ENCODE data around the gene BPIFB3.

BPIFB3 gene

GRCh38 chr20:33059136-33059535 lies 5.4 kb downstream of the BPIFB3 start:
- TF ChIP-seq ZBTB7A (tag by site-specific recombination; IDR thresholded peaks at IDR 0.05; ENCODE audit: low read depth), result no peak
- TF ChIP-seq ZNF548 (tag by site-specific recombination; IDR thresholded peaks at IDR 0.05), result no peak
- no peak for TF ChIP-seq SP7 (tag by site-specific recombination; IDR thresholded peaks at IDR 0.05)
- TF ChIP-seq KLF8 (tag by site-specific recombination; IDR thresholded peaks at IDR 0.05), result no peak
- no peak for TF ChIP-seq ZNF140 (tag by site-specific recombination; IDR thresholded peaks at IDR 0.05)
- TF ChIP-seq ZSCAN23 (tag by site-specific recombination; IDR thresholded peaks at IDR 0.05), result no peak
- no peak for TF ChIP-seq YY1 (tag by site-specific recombination; IDR thresholded peaks at IDR 0.05)
- no peak for TF ChIP-seq ZSCAN16 (tag by site-specific recombination; IDR thresholded peaks at IDR 0.05)
- Histone ChIP-seq H3K4me3 (ENCODE audit: low read depth, low read length) (no peak overlapping the region), H3K4me1 (ENCODE audit: control insufficient read depth, insufficient read depth, low read length) (no peaks in the 10 kb centered on the region), H3K36me3 (ENCODE audit: control insufficient read depth in 2 of 2, insufficient read depth in 1 of 2, low read length in 2 of 2) (no peaks in the 10 kb centered on the region), H3K9me3 (ENCODE audit: control insufficient read depth, insufficient read depth, low read depth, low read length) (no peaks in the 10 kb centered on the region), H3K27ac (ENCODE audit: extremely low read depth, low read depth, low read length) (no peak overlapping the region)
- ChIA-PET POLR2A (no interaction called here), CTCF (no interaction called here)

GRCh38 chr20:33059741-33060390 lies 6.2 kb downstream of the BPIFB3 start:
- no peak overlapping the region for H3K4me3 ChIP-seq (ENCODE audit: low read depth, low read length)
- H3K9me3 ChIP-seq (ENCODE audit: control insufficient read depth, insufficient read depth, low read depth, low read length), result no peaks in the 10 kb centered on the region
- CTCF ChIA-PET, result interaction anchor here (0.6 kb wide), 1 partner anchor 14 kb away, joined by 3 read pairs; no protein-coding TSS in a partner anchor
- H3K27ac ChIP-seq (ENCODE audit: extremely low read depth, low read depth, low read length), result no peak overlapping the region
- TF ChIP-seq ZNF2 (tag by site-specific recombination; IDR thresholded peaks at IDR 0.05) (no peak), ZNF596 (tag by site-specific recombination; IDR thresholded peaks at IDR 0.05) (no peak), ZNF48 (tag by site-specific recombination; IDR thresholded peaks at IDR 0.05) (no peak), ZNF354C (tag by site-specific recombination; IDR thresholded peaks at IDR 0.05; ENCODE audit: borderline replicate concordance, low read depth) (no peak), MZF1 (tag by site-specific recombination; IDR thresholded peaks at IDR 0.05; ENCODE audit: borderline replicate concordance) (no peak), ZNF571 (tag by site-specific recombination; IDR thresholded peaks at IDR 0.05) (no peak), ZNF138 (tag by site-specific recombination; IDR thresholded peaks at IDR 0.05; ENCODE audit: borderline replicate concordance) (no peak), ZBTB10 (tag by site-specific recombination; IDR thresholded peaks at IDR 0.05) (no peak), TRIM28 (IDR thresholded peaks at IDR 0.05; ENCODE audit: borderline replicate concordance, low read length) (no peak), ZNF114 (tag by site-specific recombination; IDR thresholded peaks at IDR 0.05) (no peak), ZNF211 (tag by site-specific recombination; IDR thresholded peaks at IDR 0.05; ENCODE audit: low read depth) (no peak), KLF1 (tag by site-specific recombination; IDR thresholded peaks at IDR 0.05) (no peak), ZNF184 (tag by site-specific recombination; IDR thresholded peaks at IDR 0.05) (no peak), ZNF501 (tag by site-specific recombination; IDR thresholded peaks at IDR 0.05) (no peak), ZNF549 (tag by site-specific recombination; IDR thresholded peaks at IDR 0.05) (no peak)
- H3K4me1 ChIP-seq (ENCODE audit: control insufficient read depth, insufficient read depth, low read length), result no peaks in the 10 kb centered on the region
- no peaks in the 10 kb centered on the region for H3K36me3 ChIP-seq (ENCODE audit: control insufficient read depth in 2 of 2, insufficient read depth in 1 of 2, low read length in 2 of 2)
- POLR2A ChIA-PET, result no interaction called here

GRCh38 chr20:33061658-33062028 lies 7.9 kb downstream of the BPIFB3 start:
- H3K4me3 ChIP-seq (ENCODE audit: low read depth, low read length), result no peak overlapping the region
- no peaks in the 10 kb centered on the region for H3K9me3 ChIP-seq (ENCODE audit: control insufficient read depth, insufficient read depth, low read depth, low read length)
- ChIA-PET POLR2A (no interaction called here), CTCF (no interaction called here)
- H3K4me1 ChIP-seq (ENCODE audit: control insufficient read depth, insufficient read depth, low read length), result no peaks in the 10 kb centered on the region
- H3K27ac ChIP-seq (ENCODE audit: extremely low read depth, low read depth, low read length), result no peak overlapping the region
- H3K36me3 ChIP-seq (ENCODE audit: control insufficient read depth in 2 of 2, insufficient read depth in 1 of 2, low read length in 2 of 2), result no peaks in the 10 kb centered on the region
- TF ChIP-seq ZNF350 (tag by site-specific recombination; IDR thresholded peaks at IDR 0.05), result no peak
- no peak for TF ChIP-seq ZNF518A (tag by site-specific recombination; conservative IDR thresholded peaks at IDR 0.05; ENCODE audit: low read depth)
- no peak for TF ChIP-seq ZBTB48 (tag by site-specific recombination; IDR thresholded peaks at IDR 0.05)
- no peak for TF ChIP-seq MYNN (tag by site-specific recombination; IDR thresholded peaks at IDR 0.05; ENCODE audit: borderline replicate concordance)
- no peak for TF ChIP-seq WT1 (tag by site-specific recombination; IDR thresholded peaks at IDR 0.05)

Measured in HEK293 (cell line).